CD4-positive, alpha-beta T cell treated with Interleukin-6 for 4 hours (primary cell): Measurements from ENCODE around the gene TNNT3.
"Not testable (repeated sequence)": the region's sequence is repeated elsewhere in the genome, so short reads cannot be mapped to it uniquely, and the experiment has no call there.

Experiments
- DNase-seq: peaks from one replicate; pipeline ENCODE4 v3.0.0-alpha.2; 2020; ENCODE audit warnings: mixed read lengths

The TNNT3 gene

GRCh38 chr11:1881442-1882264 is 37.9 kb upstream of the TNNT3 start:
- no peak for DNase-seq

- peak; percentile 91 for DNase-seq
These were observed 37.0 kb upstream of the TNNT3 start for GRCh38 chr11:1882265-1883238.

GRCh38 chr11:1883346-1884302 is 35.9 kb upstream of the TNNT3 start:
- no peak for DNase-seq

GRCh38 chr11:1884303-1884700 is 35.2 kb upstream of the TNNT3 start:
- no peak for DNase-seq

GRCh38 chr11:1886551-1886950 is 33.0 kb upstream of the TNNT3 start:
- not testable (repeated sequence) for DNase-seq

GRCh38 chr11:1887451-1888346 is 31.8 kb upstream of the TNNT3 start:
- no peak for DNase-seq

- no peak for DNase-seq
These were observed 31.2 kb upstream of the TNNT3 start for GRCh38 chr11:1888347-1888753.

- no peak for DNase-seq
These were observed 30.7 kb upstream of the TNNT3 start for GRCh38 chr11:1888811-1889210.

- DNase-seq: peak; percentile 90
These were observed 30.1 kb upstream of the TNNT3 start for GRCh38 chr11:1889224-1889930.

GRCh38 chr11:1889941-1890855 is 29.3 kb upstream of the TNNT3 start:
- peak; percentile 43 for DNase-seq

- DNase-seq: no peak
These were observed 28.4 kb upstream of the TNNT3 start for GRCh38 chr11:1890856-1891830.

GRCh38 chr11:1891831-1892115 is 27.7 kb upstream of the TNNT3 start, which contains the start of gene PRR33:
TSS of gene PRR33 (minus strand) at chr11:1891895. CDS start at chr11:1890584, 1,311 bp downstream.
- DNase-seq: no peak

GRCh38 chr11:1892116-1892515 is 27.4 kb upstream of the TNNT3 start:
- DNase-seq: no peak

- no peak for DNase-seq
These were observed 26.9 kb upstream of the TNNT3 start for GRCh38 chr11:1892558-1892957.

- DNase-seq: no peak
These were observed 25.7 kb upstream of the TNNT3 start for GRCh38 chr11:1893581-1894359.

- DNase-seq: no peak
These were observed 24.7 kb upstream of the TNNT3 start for GRCh38 chr11:1894759-1895158.

GRCh38 chr11:1896468-1896867 is 23.0 kb upstream of the TNNT3 start:
- no peak for DNase-seq

- DNase-seq: no peak
These were observed 22.6 kb upstream of the TNNT3 start for GRCh38 chr11:1896923-1897322.
